Measurements from ENCODE around the gene KCNIP4.

GRCh38 chr4:21374641-21375368 lies 573.8 kb downstream of the KCNIP4 start:
- TF ChIP-seq ATF2 (CRISPR knock-in tag; IDR thresholded peaks at IDR 0.05): no peak
- TF ChIP-seq SMARCB1 (IDR thresholded peaks at IDR 0.05; ENCODE audit: insufficient read length, low read depth): no peak
- TF ChIP-seq ZNF764 (CRISPR knock-in tag; IDR thresholded peaks at IDR 0.05; ENCODE audit: low read depth): no peak
- no peak for TF ChIP-seq REST (IDR thresholded peaks at IDR 0.05; ENCODE audit: borderline replicate concordance)
- no peak for TF ChIP-seq REST (CRISPR knock-in tag; IDR thresholded peaks at IDR 0.05; ENCODE audit: low read depth)
- TF ChIP-seq POLR2A (conservative IDR thresholded peaks at IDR 0.05): no peak
- TF ChIP-seq HBP1 (CRISPR knock-in tag; IDR thresholded peaks at IDR 0.05): no peak
- no peak for TF ChIP-seq CTCF (IDR thresholded peaks at IDR 0.05 in 2 of 3, conservative IDR thresholded peaks at IDR 0.05 in 1 of 3; ENCODE audit: insufficient read depth in 2 of 3, low read depth in 1 of 3, low read length in 3 of 3)
- TF ChIP-seq POLR2AphosphoS5 (IDR thresholded peaks at IDR 0.05; ENCODE audit: control insufficient read depth, insufficient read depth, low read depth, low read length): no peak
- TF ChIP-seq KDM1A (IDR thresholded peaks at IDR 0.05): no peak
